GM12874 (cell line): ENCODE results near the gene SETD1A.

Experiments
- CTCF ChIP-seq: IDR thresholded peaks from 2 replicates; pipeline ENCODE4 v1.5.1; 2011; ENCODE audit warnings: low read depth, mild to moderate bottlenecking, control low read depth, low read length, moderate library complexity; ENCODE audit not compliant: insufficient read depth

The SETD1A gene

GRCh38 chr16:30934827-30935557 is 22.6 kb upstream of the SETD1A start:
- peak; percentile 76 for TF ChIP-seq CTCF

- TF ChIP-seq CTCF = no peak
These were observed 19.9 kb upstream of the SETD1A start for GRCh38 chr16:30937692-30938091.

- TF ChIP-seq CTCF = peak; percentile 99
These were observed 15.7 kb upstream of the SETD1A start for GRCh38 chr16:30941600-30942425.

GRCh38 chr16:30942426-30942806 is 15.1 kb upstream of the SETD1A start:
- no peak for TF ChIP-seq CTCF

GRCh38 chr16:30944352-30944751 is 13.2 kb upstream of the SETD1A start:
- no peak for TF ChIP-seq CTCF

- no peak for TF ChIP-seq CTCF
These were observed 10.6 kb upstream of the SETD1A start for GRCh38 chr16:30946671-30947540.

GRCh38 chr16:30947541-30947858 is 10.1 kb upstream of the SETD1A start:
- no peak for TF ChIP-seq CTCF
